K562 (cell line): ENCODE data around the gene ARHGAP24. TPM values are rescaled to one million over a fixed set of nuclear protein-coding genes. Genes with fewer than 3 reads are reported as not detected.
A peak's percentile ranks its signal among the peaks of the same experiment; 100 is the strongest.

ENCODE experiments used
- ATAC-seq: fragments of 200-7000 bp; cut with Tn5 transposase; 3 replicates; pipeline ENCODE4 v1.9.1; 2020; ENCODE audit warnings: moderate library complexity
- BruUV-seq: library from RNA; stranded (reverse); fragments of 400-500 nt; replicated peaks from 2 replicates; lab custom pipeline; 2021; lab: Mats Ljungman, UMichigan
- CTCF ChIA-PET: fragments of 300-600 bp; formaldehyde crosslinking; extraction: SDS; loops from one replicate; lab custom pipeline; 2021; ENCODE audit warnings: low intra/inter-chr PET ratio; lab: Yijun Ruan, JAX
- POLR2A ChIA-PET: fragments of 300-600, 350-650 bp; sonication (Branson Sonifier 250); formaldehyde crosslinking; extraction: SDS; loops from one replicate; lab custom pipeline; 2021; ENCODE audit warnings: antibody characterized with exemption, inconsistent platforms; lab: Yijun Ruan, JAX
- DNase-seq, 4 experiments: peaks; one replicate each; pipeline versions ENCODE4 v3.0.0 to v3.0.0-alpha.2; 2011 to 2018; ENCODE audit warnings: low spot score in 3 of 4, mixed read lengths in 3 of 4; ENCODE audit errors: extremely low read depth in 1 of 4
- FAIRE-seq: peaks from 2 replicates; lab custom pipeline; 2011; peaks lifted over from hg19 to GRCh38; lab: Jason Lieb, UNC
- H2AFZ ChIP-seq: 2 replicates; pipeline ENCODE4 v1.6.0; 2011; ENCODE audit warnings: low read depth, low read length, control low read depth, inconsistent platforms
- H3K27ac ChIP-seq: fragments of 200-600 bp; 3 replicates; pipeline ENCODE4 v1.8.0; 2011; ENCODE audit warnings: low read depth, mild to moderate bottlenecking, control low read depth, inconsistent platforms, low read length, moderate library complexity, mixed read lengths; ENCODE audit errors: extremely low read depth
- H3K27me3 ChIP-seq, 2 experiments: fragments of 300-600 bp in 1 of 2; 2 replicates in 1 of 2; 3 replicates in 1 of 2; pipeline versions ENCODE4 v1.6.0 to v1.8.0; 2011; ENCODE audit warnings: inconsistent platforms in 2 of 2, low read length in 2 of 2, mild to moderate bottlenecking in 1 of 2, mixed read lengths in 1 of 2, moderate library complexity in 1 of 2; ENCODE audit not compliant: control insufficient read depth in 2 of 2, insufficient read depth in 2 of 2
- H3K36me3 ChIP-seq: fragments of 300-600 bp; 3 replicates; pipeline ENCODE4 v1.8.0; 2011; ENCODE audit warnings: mild to moderate bottlenecking, low read length, inconsistent platforms; ENCODE audit not compliant: control insufficient read depth, insufficient read depth
- H3K4me1 ChIP-seq, 2 experiments: fragments of 200-600 bp in 1 of 2; replicated peaks in 1 of 2; 2 replicates in 1 of 2; 3 replicates in 1 of 2; pipeline versions ENCODE4 v1.5.1 to v1.8.0; 2011; ENCODE audit warnings: inconsistent platforms in 2 of 2, low read length in 2 of 2, mild to moderate bottlenecking in 1 of 2, mixed read lengths in 1 of 2, moderate library complexity in 1 of 2; ENCODE audit not compliant: control insufficient read depth in 2 of 2, insufficient read depth in 2 of 2
- H3K4me2 ChIP-seq: 2 replicates; pipeline ENCODE4 v1.6.1; 2011; ENCODE audit warnings: low read length, control low read depth, inconsistent platforms, mixed read lengths; ENCODE audit not compliant: insufficient read depth
- H3K4me3 ChIP-seq: fragments of 200-600 bp; sonication (generic), shearing (Covaris generic); 2 replicates; pipeline ENCODE4 v1.5.1; 2016; ENCODE audit warnings: control low read depth, inconsistent platforms
- H3K79me2 ChIP-seq: fragments of 200-600 bp; 3 replicates; pipeline ENCODE4 v1.8.0; 2011; ENCODE audit warnings: low read length, inconsistent platforms; ENCODE audit not compliant: control insufficient read depth, insufficient read depth
- H3K9ac ChIP-seq, 2 experiments: 2 replicates each; pipeline versions ENCODE4 v1.6.0 to v1.6.1; 2011; ENCODE audit warnings: low read depth in 2 of 2, low read length in 2 of 2, control low read depth in 1 of 2, inconsistent platforms in 1 of 2, mild to moderate bottlenecking in 1 of 2, mixed read lengths in 1 of 2; ENCODE audit not compliant: insufficient read depth in 1 of 2
- H3K9me1 ChIP-seq: one replicate; pipeline ENCODE4 v1.6.0; 2011; ENCODE audit warnings: inconsistent platforms, mild to moderate bottlenecking, low read length, moderate library complexity; ENCODE audit not compliant: control insufficient read depth, insufficient read depth
- H3K9me3 ChIP-seq: replicated peaks from 2 replicates; pipeline ENCODE4 v1.5.1; 2011; ENCODE audit warnings: low read depth, low read length, inconsistent platforms; ENCODE audit not compliant: control insufficient read depth, insufficient read depth
- H4K20me1 ChIP-seq: replicated peaks from 2 replicates; pipeline ENCODE4 v1.6.1; 2011; ENCODE audit warnings: low read length, inconsistent platforms, mixed read lengths; ENCODE audit not compliant: control insufficient read depth, insufficient read depth
- BRF1 ChIP-seq: IDR thresholded peaks from 3 replicates; pipeline ENCODE4 v1.6.1; 2011; ENCODE audit warnings: borderline replicate concordance, mild to moderate bottlenecking; ENCODE audit not compliant: insufficient read length; ENCODE audit errors: extremely low read depth
- HLTF ChIP-seq: fragments of 450-650 bp; IDR thresholded peaks from 2 replicates; pipeline ENCODE4 v1.6.1; 2016
- MNT ChIP-seq, 2 experiments: fragments of 450-650 bp; conservative IDR thresholded peaks; 2 replicates each; pipeline ENCODE4 v1.6.1; 2017; ENCODE audit warnings: mild to moderate bottlenecking in 2 of 2, moderate library complexity in 2 of 2
- NCOA2 ChIP-seq, 2 experiments: fragments of 450-650 bp; IDR thresholded peaks; 2 replicates each; pipeline ENCODE4 v1.6.1; 2018; ENCODE audit warnings: mild to moderate bottlenecking in 2 of 2, moderate library complexity in 1 of 2; ENCODE audit not compliant: partially characterized antibody in 2 of 2
- RAD51 ChIP-seq: fragments of 450-650 bp; IDR thresholded peaks from 2 replicates; pipeline ENCODE4 v1.7.1; 2016; ENCODE audit warnings: low read depth, mild to moderate bottlenecking, borderline replicate concordance
- RBM17 ChIP-seq: fragments of 200-400 bp; formaldehyde crosslinking; IDR thresholded peaks from 2 replicates; pipeline ENCODE4 v1.6.1; 2017; ENCODE audit warnings: low read depth, mild to moderate bottlenecking, low read length, borderline replicate concordance
- STAG1 ChIP-seq: sonication (generic); formaldehyde crosslinking; IDR thresholded peaks from 2 replicates; pipeline ENCODE4 v1.5.0; 2020; ENCODE audit warnings: missing genetic modification reagents, borderline replicate concordance
- TAF15 ChIP-seq: fragments of 200-400 bp; formaldehyde crosslinking; IDR thresholded peaks from 2 replicates; pipeline ENCODE4 v1.6.1; 2017; ENCODE audit warnings: mild to moderate bottlenecking, low read depth, low read length, moderate library complexity
- TSHZ1 ChIP-seq: fragments of 250-450 bp; sonication (Bioruptor Pico); IDR thresholded peaks from 2 replicates; pipeline ENCODE4 v1.4.0; 2020; ENCODE audit warnings: mild to moderate bottlenecking, moderate library complexity
- VEZF1 ChIP-seq: fragments of 200-800 bp; sonication (Bioruptor generic); IDR thresholded peaks from 2 replicates; pipeline ENCODE4 v1.6.1; 2017; ENCODE audit warnings: missing genetic modification characterization, missing compliant biosample characterization
- ZBTB17 ChIP-seq: fragments of 450-650 bp; formaldehyde crosslinking; IDR thresholded peaks from 2 replicates; pipeline ENCODE4 v1.4.0; 2020; ENCODE audit warnings: mild to moderate bottlenecking
- ZFP30 ChIP-seq: fragments of 250-450 bp; sonication (Bioruptor Pico); IDR thresholded peaks from 2 replicates; pipeline ENCODE4 v1.8.0; 2022; ENCODE audit warnings: moderate library complexity, mild to moderate bottlenecking, inconsistent platforms, borderline replicate concordance
- ZKSCAN3 ChIP-seq: fragments of 250-450 bp; sonication (Bioruptor Pico); IDR thresholded peaks from 2 replicates; pipeline ENCODE4 v1.4.0; 2020
- WGBS: fragments of 100-300 bp; shearing (Covaris generic); methylation state at CpG from one replicate; pipeline ENCODE4 v1.1.6; 2016; ENCODE audit warnings: low coverage, mixed read lengths; ENCODE audit not compliant: insufficient coverage; ENCODE audit errors: missing lambda C conversion rate; 5-methylcytosine and 5-hydroxymethylcytosine counted together
- in situ Hi-C: fragments of 300-500 bp; cut with MboI; formaldehyde crosslinking; loops from 4 replicates; pipeline ENCODE4 v1.15.0; 2018; ENCODE audit warnings: inconsistent platforms, mixed read lengths
- intact Hi-C: fragments of 100-400 bp; cut with micrococcal nuclease; formaldehyde crosslinking; loops from 2 replicates; pipeline ENCODE4 v1.14.2; 2022
- polyA plus RNA-seq, 8 experiments: library from polyadenylated mRNA; depleted of rRNA in 4 of 8; stranded (reverse) in 5 of 8; unstranded in 3 of 8; fragments of >200 nt; fragmentation: Nextera tagmentation in 2 of 8; fragmentation: Illumina TruSeq in 1 of 8; extraction: Ambion mirVana in 2 of 8; extraction: Trizol in 1 of 8; gene quantifications; 2 replicates each; pipeline versions ENCODE4 v1.2.1 to v1.2.3, GENCODE V29; 2011 to 2014; ENCODE audit warnings: inconsistent platforms in 1 of 8, missing spikeins in 1 of 8
- total RNA-seq, 7 experiments: library from RNA; depleted of rRNA in 6 of 7; stranded (reverse); fragments of >200 nt in 6 of 7; fragmentation: Illumina TruSeq in 2 of 7; extraction: Trizol in 2 of 7; gene quantifications; 2 replicates each; pipeline versions ENCODE4 v1.2.1 to v1.2.3, GENCODE V29; 2011 to 2021; ENCODE audit warnings: low replicate concordance in 1 of 7

Gene ARHGAP24
- total and polyA plus RNA-seq, 9 of the 15 experiments (the other 6 are each of a cell fraction or from before 2014, with no cell fraction given) = 8.0 to 22.6 (median 14.0) TPM

- TF ChIP-seq NCOA2 (IDR thresholded peaks at IDR 0.05; ENCODE audit: partially characterized antibody in 2 of 2) (no peak), TAF15 (no peak), HLTF (no peak), ZBTB17 (CRISPR knock-in tag) (0 out of 2 replicates have a peak, but pooled peaks have one; percentile 43), TSHZ1 (CRISPR knock-in tag) (no peak), BRF1 (no peak)
Observed at GRCh38 chr4:85681221-85681657, 206.3 kb downstream of the ARHGAP24 start (continued).

- BruUV-seq = no TSS peak
- POLR2A ChIA-PET = interaction anchor here (0.8 to 1.2 kb wide), 3 partner anchors 13 to 21 kb away, joined by 3 to 4 read pairs (median 4); no protein-coding TSS in a partner anchor
- no peak for FAIRE-seq
Observed at GRCh38 chr4:85681921-85682320, 207.0 kb downstream of the ARHGAP24 start.

More at GRCh38 chr4:85681921-85682320, 207.0 kb downstream of the ARHGAP24 start:
- intact Hi-C loops = no loop called here
- 69% methylated on average over 3 of the region's 3 CpGs for WGBS
- no peak overlapping the region for H3K27ac ChIP-seq
- H3K4me1 ChIP-seq = no peaks in the 10 kb centered on the region; a peak in 1 of 5 replicates
- no peak for DNase-seq
- no peaks in the 10 kb centered on the region for H3K36me3 ChIP-seq
- in situ Hi-C loops = no loop called here
- no peak overlapping the region for H3K4me2 ChIP-seq
- TF ChIP-seq MNT (conservative IDR thresholded peaks at IDR 0.05) (no peak), VEZF1 (CRISPR knock-in tag) (no peak), RAD51 (no peak), STAG1 (CRISPR knock-in tag) (no peak), ZFP30 (CRISPR knock-in tag) (no peak), RBM17 (no peak), ZKSCAN3 (CRISPR knock-in tag) (no peak)
- no peak for ATAC-seq
- H3K9ac ChIP-seq = no peak overlapping the region
- H3K4me3 ChIP-seq = no peak overlapping the region
- H3K9me1 ChIP-seq = no peaks in the 10 kb centered on the region
- H2AFZ ChIP-seq = no peak overlapping the region
- H4K20me1 ChIP-seq = no peaks in the 10 kb centered on the region
- no peaks in the 10 kb centered on the region for H3K79me2 ChIP-seq
- H3K27me3 ChIP-seq = no peaks in the 10 kb centered on the region
- CTCF ChIA-PET = no interaction called here
- no peaks in the 10 kb centered on the region for H3K9me3 ChIP-seq
